ENCODE measurements around the gene CDKN2AIP. TPM values are rescaled to one million over a fixed set of nuclear protein-coding genes. Genes with fewer than 3 reads are reported as not detected.
A peak's percentile ranks its signal among the peaks of the same experiment; 100 is the strongest.

The CDKN2AIP gene
- total RNA-seq (ENCODE audit: low replicate concordance), result 29.7 and 57.5 TPM in 2 replicates
- long read RNA-seq, transcript CDKN2AIP-201 (3 exons, 2,646 nt), result major isoform, 115 of 245 reads
- long read RNA-seq, transcript CDKN2AIP-205 (2 exons, 860 nt), result minor isoform, 9 of 245 reads
- long read RNA-seq, transcript CDKN2AIP-203 (3 exons, 2,721 nt), result minor isoform, 111 of 245 reads
- long read RNA-seq, partial matches to known transcripts, result 0 of 245 reads
- long read RNA-seq, other reads (novel, unspliced or antisense), result 10 of 245 reads

GRCh38 chr4:183444214-183445096 lies at the start of gene CDKN2AIP:
Gene CDKN2AIP (plus strand): TSS chr4:183444636. CDS start chr4:183444798, 162 bp downstream.
- peak within 1 kb of the TSS; percentile 98 for H3K4me3 Mint-ChIP-seq

DNA sequence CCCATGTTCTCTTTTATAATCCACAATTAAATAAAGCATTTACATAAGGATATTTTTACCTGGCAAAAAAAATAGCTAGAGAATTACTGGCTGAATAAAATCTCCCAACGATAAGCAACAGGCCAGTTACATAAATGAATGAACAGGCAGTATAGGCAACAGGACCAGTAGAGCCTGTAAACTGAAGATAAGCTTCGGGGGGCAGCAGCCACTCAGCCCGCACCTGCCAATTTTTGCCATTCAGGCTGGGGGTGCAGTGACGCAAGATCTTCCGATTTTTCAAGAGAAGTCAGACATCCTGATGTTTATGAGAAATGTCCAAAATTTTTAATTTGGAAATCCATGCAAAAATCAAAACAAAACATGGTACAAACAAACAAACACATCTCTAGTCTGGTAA lies 49.0 kb upstream of the CDKN2AIP start:
- TF ChIP-seq, protein P1, sequence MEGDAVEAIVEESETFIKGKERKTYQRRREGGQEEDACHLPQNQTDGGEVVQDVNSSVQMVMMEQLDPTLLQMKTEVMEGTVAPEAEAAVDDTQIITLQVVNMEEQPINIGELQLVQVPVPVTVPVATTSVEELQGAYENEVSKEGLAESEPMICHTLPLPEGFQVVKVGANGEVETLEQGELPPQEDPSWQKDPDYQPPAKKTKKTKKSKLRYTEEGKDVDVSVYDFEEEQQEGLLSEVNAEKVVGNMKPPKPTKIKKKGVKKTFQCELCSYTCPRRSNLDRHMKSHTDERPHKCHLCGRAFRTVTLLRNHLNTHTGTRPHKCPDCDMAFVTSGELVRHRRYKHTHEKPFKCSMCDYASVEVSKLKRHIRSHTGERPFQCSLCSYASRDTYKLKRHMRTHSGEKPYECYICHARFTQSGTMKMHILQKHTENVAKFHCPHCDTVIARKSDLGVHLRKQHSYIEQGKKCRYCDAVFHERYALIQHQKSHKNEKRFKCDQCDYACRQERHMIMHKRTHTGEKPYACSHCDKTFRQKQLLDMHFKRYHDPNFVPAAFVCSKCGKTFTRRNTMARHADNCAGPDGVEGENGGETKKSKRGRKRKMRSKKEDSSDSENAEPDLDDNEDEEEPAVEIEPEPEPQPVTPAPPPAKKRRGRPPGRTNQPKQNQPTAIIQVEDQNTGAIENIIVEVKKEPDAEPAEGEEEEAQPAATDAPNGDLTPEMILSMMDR (conservative IDR thresholded peaks at IDR 0.05), result no peak
- H3K27me3 Mint-ChIP-seq, result peaks cover 29% of the 10 kb centered on the region

More at GRCh38 chr4:183444214-183445096, at the start of gene CDKN2AIP:
- H3K9me3 Mint-ChIP-seq, result no peaks in the 10 kb centered on the region
- H3K27me3 Mint-ChIP-seq, result no peaks in the 10 kb centered on the region
- DNase-seq (ENCODE audit: extremely low spot score, unreplicated experiment), result peak; percentile 93
- TF ChIP-seq, protein P1 (conservative IDR thresholded peaks at IDR 0.05), result peak; percentile 52
- peaks cover 30% of the 10 kb centered on the region for H3K36me3 Mint-ChIP-seq
- peaks cover 28% of the 10 kb centered on the region for H3K4me1 Mint-ChIP-seq (ENCODE audit: unreplicated experiment)
- peak within 1 kb of the TSS; percentile 99 for H3K27ac Mint-ChIP-seq

GRCh38 chr4:183396227-183396637 lies 48.2 kb upstream of the CDKN2AIP start:
- TF ChIP-seq, protein P1 (conservative IDR thresholded peaks at IDR 0.05), result no peak
- Mint-ChIP-seq H3K4me1 (ENCODE audit: unreplicated experiment) (peaks cover 25% of the 10 kb centered on the region), H3K27me3 (peaks cover 25% of the 10 kb centered on the region), H3K4me3 (no peak overlapping the region), H3K27ac (no peak overlapping the region), H3K9me3 (no peaks in the 10 kb centered on the region), H3K36me3 (no peaks in the 10 kb centered on the region)
- no peak for DNase-seq (ENCODE audit: extremely low spot score, unreplicated experiment)

More for the DNA sequence above, 49.0 kb upstream of the CDKN2AIP start:
- Mint-ChIP-seq H3K36me3 (no peaks in the 10 kb centered on the region), H3K4me1 (ENCODE audit: unreplicated experiment) (peaks cover 30% of the 10 kb centered on the region), H3K27ac (no peak overlapping the region), H3K4me3 (no peak overlapping the region), H3K9me3 (no peaks in the 10 kb centered on the region)
- no peak for DNase-seq (ENCODE audit: extremely low spot score, unreplicated experiment)

GRCh38 chr4:183397741-183398297 lies 46.6 kb upstream of the CDKN2AIP start:
- H3K4me3 Mint-ChIP-seq, result peak overlapping the region; percentile 90
- no peaks in the 10 kb centered on the region for H3K9me3 Mint-ChIP-seq
- H3K27ac Mint-ChIP-seq, result no peak overlapping the region
- H3K36me3 Mint-ChIP-seq, result no peaks in the 10 kb centered on the region
- TF ChIP-seq, protein P1 (conservative IDR thresholded peaks at IDR 0.05), result no peak
- peaks cover 21% of the 10 kb centered on the region for H3K27me3 Mint-ChIP-seq
- DNase-seq (ENCODE audit: extremely low spot score, unreplicated experiment), result no peak
- peaks cover 23% of the 10 kb centered on the region for H3K4me1 Mint-ChIP-seq (ENCODE audit: unreplicated experiment)

GRCh38 chr4:183398298-183399125 lies 45.9 kb upstream of the CDKN2AIP start:
- Mint-ChIP-seq H3K4me1 (ENCODE audit: unreplicated experiment) (peaks cover 24% of the 10 kb centered on the region), H3K27me3 (peaks cover 21% of the 10 kb centered on the region), H3K9me3 (no peaks in the 10 kb centered on the region), H3K27ac (peak overlapping the region; percentile 80), H3K36me3 (no peaks in the 10 kb centered on the region), H3K4me3 (peak overlapping the region; percentile 90)
- DNase-seq (ENCODE audit: extremely low spot score, unreplicated experiment), result peak; percentile 82
- TF ChIP-seq, protein P1 (conservative IDR thresholded peaks at IDR 0.05), result peak; percentile 72
